K562 (cell line): Measurements from ENCODE around the gene CLDN20. TPM values are rescaled to one million over a fixed set of nuclear protein-coding genes. Genes with fewer than 3 reads are reported as not detected.

Experiments used
- ATAC-seq: fragments of 200-7000 bp; cut with Tn5 transposase; 3 replicates; pipeline ENCODE4 v1.9.1; 2020; ENCODE audit warnings: moderate library complexity
- BruUV-seq: library from RNA; stranded (reverse); fragments of 400-500 nt; replicated peaks from 2 replicates; lab custom pipeline; 2021; lab: Mats Ljungman, UMichigan
- CTCF ChIA-PET: fragments of 300-600 bp; formaldehyde crosslinking; extraction: SDS; loops from one replicate; lab custom pipeline; 2021; ENCODE audit warnings: low intra/inter-chr PET ratio; lab: Yijun Ruan, JAX
- POLR2A ChIA-PET: fragments of 300-600, 350-650 bp; sonication (Branson Sonifier 250); formaldehyde crosslinking; extraction: SDS; loops from one replicate; lab custom pipeline; 2021; ENCODE audit warnings: antibody characterized with exemption, inconsistent platforms; lab: Yijun Ruan, JAX
- DNase-seq, 4 experiments: peaks; one replicate each; pipeline versions ENCODE4 v3.0.0 to v3.0.0-alpha.2; 2011 to 2018; ENCODE audit warnings: low spot score in 3 of 4, mixed read lengths in 3 of 4; ENCODE audit errors: extremely low read depth in 1 of 4
- FAIRE-seq: peaks from 2 replicates; lab custom pipeline; 2011; peaks lifted over from hg19 to GRCh38; lab: Jason Lieb, UNC
- H2AFZ ChIP-seq: 2 replicates; pipeline ENCODE4 v1.6.0; 2011; ENCODE audit warnings: low read depth, low read length, control low read depth, inconsistent platforms
- H3K27ac ChIP-seq: fragments of 200-600 bp; 3 replicates; pipeline ENCODE4 v1.8.0; 2011; ENCODE audit warnings: low read depth, mild to moderate bottlenecking, control low read depth, inconsistent platforms, low read length, moderate library complexity, mixed read lengths; ENCODE audit errors: extremely low read depth
- H3K27me3 ChIP-seq, 2 experiments: fragments of 300-600 bp in 1 of 2; 2 replicates in 1 of 2; 3 replicates in 1 of 2; pipeline versions ENCODE4 v1.6.0 to v1.8.0; 2011; ENCODE audit warnings: inconsistent platforms in 2 of 2, low read length in 2 of 2, mild to moderate bottlenecking in 1 of 2, mixed read lengths in 1 of 2, moderate library complexity in 1 of 2; ENCODE audit not compliant: control insufficient read depth in 2 of 2, insufficient read depth in 2 of 2
- H3K36me3 ChIP-seq: fragments of 300-600 bp; 3 replicates; pipeline ENCODE4 v1.8.0; 2011; ENCODE audit warnings: mild to moderate bottlenecking, low read length, inconsistent platforms; ENCODE audit not compliant: control insufficient read depth, insufficient read depth
- H3K4me1 ChIP-seq, 2 experiments: fragments of 200-600 bp in 1 of 2; replicated peaks in 1 of 2; 2 replicates in 1 of 2; 3 replicates in 1 of 2; pipeline versions ENCODE4 v1.5.1 to v1.8.0; 2011; ENCODE audit warnings: inconsistent platforms in 2 of 2, low read length in 2 of 2, mild to moderate bottlenecking in 1 of 2, mixed read lengths in 1 of 2, moderate library complexity in 1 of 2; ENCODE audit not compliant: control insufficient read depth in 2 of 2, insufficient read depth in 2 of 2
- H3K4me2 ChIP-seq: 2 replicates; pipeline ENCODE4 v1.6.1; 2011; ENCODE audit warnings: low read length, control low read depth, inconsistent platforms, mixed read lengths; ENCODE audit not compliant: insufficient read depth
- H3K4me3 ChIP-seq: fragments of 200-600 bp; sonication (generic), shearing (Covaris generic); 2 replicates; pipeline ENCODE4 v1.5.1; 2016; ENCODE audit warnings: control low read depth, inconsistent platforms
- H3K79me2 ChIP-seq: fragments of 200-600 bp; 3 replicates; pipeline ENCODE4 v1.8.0; 2011; ENCODE audit warnings: low read length, inconsistent platforms; ENCODE audit not compliant: control insufficient read depth, insufficient read depth
- H3K9ac ChIP-seq, 2 experiments: 2 replicates each; pipeline versions ENCODE4 v1.6.0 to v1.6.1; 2011; ENCODE audit warnings: low read depth in 2 of 2, low read length in 2 of 2, control low read depth in 1 of 2, inconsistent platforms in 1 of 2, mild to moderate bottlenecking in 1 of 2, mixed read lengths in 1 of 2; ENCODE audit not compliant: insufficient read depth in 1 of 2
- H3K9me1 ChIP-seq: one replicate; pipeline ENCODE4 v1.6.0; 2011; ENCODE audit warnings: inconsistent platforms, mild to moderate bottlenecking, low read length, moderate library complexity; ENCODE audit not compliant: control insufficient read depth, insufficient read depth
- H3K9me3 ChIP-seq: replicated peaks from 2 replicates; pipeline ENCODE4 v1.5.1; 2011; ENCODE audit warnings: low read depth, low read length, inconsistent platforms; ENCODE audit not compliant: control insufficient read depth, insufficient read depth
- H4K20me1 ChIP-seq: replicated peaks from 2 replicates; pipeline ENCODE4 v1.6.1; 2011; ENCODE audit warnings: low read length, inconsistent platforms, mixed read lengths; ENCODE audit not compliant: control insufficient read depth, insufficient read depth
- BRF1 ChIP-seq: IDR thresholded peaks from 3 replicates; pipeline ENCODE4 v1.6.1; 2011; ENCODE audit warnings: borderline replicate concordance, mild to moderate bottlenecking; ENCODE audit not compliant: insufficient read length; ENCODE audit errors: extremely low read depth
- FOXK1 ChIP-seq: sonication (generic); formaldehyde crosslinking; IDR thresholded peaks from 2 replicates; pipeline ENCODE4 v1.8.0; 2022; ENCODE audit warnings: missing genetic modification reagents, mild to moderate bottlenecking, borderline replicate concordance
- FOXP4 ChIP-seq: sonication (generic); formaldehyde crosslinking; IDR thresholded peaks from 2 replicates; pipeline ENCODE4 v1.8.0; 2022; ENCODE audit warnings: mild to moderate bottlenecking, missing genetic modification reagents, borderline replicate concordance
- L3MBTL2 ChIP-seq: fragments of 450-650 bp; IDR thresholded peaks from 2 replicates; pipeline ENCODE4 v1.6.1; 2016; ENCODE audit warnings: mild to moderate bottlenecking, moderate library complexity
- RCOR1 ChIP-seq, 2 experiments: IDR thresholded peaks; 2 replicates each; pipeline ENCODE4 v1.6.1; 2012; ENCODE audit warnings: low read depth in 2 of 2, low read length in 2 of 2, borderline replicate concordance in 1 of 2, improper control_type of control experiment in 1 of 2
- SMAD2 ChIP-seq: fragments of 150-350 bp; IDR thresholded peaks from 2 replicates; pipeline ENCODE4 v1.6.1; 2014; ENCODE audit warnings: low read depth, mild to moderate bottlenecking, low read length
- TARDBP ChIP-seq: fragments of 450-650 bp; IDR thresholded peaks from 2 replicates; pipeline ENCODE4 v1.6.1; 2016
- ZBTB17 ChIP-seq: fragments of 450-650 bp; formaldehyde crosslinking; IDR thresholded peaks from 2 replicates; pipeline ENCODE4 v1.4.0; 2020; ENCODE audit warnings: mild to moderate bottlenecking
- ZEB2 ChIP-seq: fragments of 450-650 bp; IDR thresholded peaks from 2 replicates; pipeline ENCODE4 v1.6.1; 2016
- ZNF239 ChIP-seq: fragments of 250-450 bp; sonication (Bioruptor Pico); IDR thresholded peaks from 2 replicates; pipeline ENCODE4 v1.4.0; 2020; ENCODE audit warnings: mild to moderate bottlenecking
- ZNF785 ChIP-seq: fragments of 250-450 bp; sonication (Bioruptor Pico); IDR thresholded peaks from 2 replicates; pipeline ENCODE4 v1.4.0; 2020; ENCODE audit warnings: mild to moderate bottlenecking
- WGBS: fragments of 100-300 bp; shearing (Covaris generic); methylation state at CpG from one replicate; pipeline ENCODE4 v1.1.6; 2016; ENCODE audit warnings: low coverage, mixed read lengths; ENCODE audit not compliant: insufficient coverage; ENCODE audit errors: missing lambda C conversion rate; 5-methylcytosine and 5-hydroxymethylcytosine counted together
- in situ Hi-C: fragments of 300-500 bp; cut with MboI; formaldehyde crosslinking; loops from 4 replicates; pipeline ENCODE4 v1.15.0; 2018; ENCODE audit warnings: inconsistent platforms, mixed read lengths
- intact Hi-C: fragments of 100-400 bp; cut with micrococcal nuclease; formaldehyde crosslinking; loops from 2 replicates; pipeline ENCODE4 v1.14.2; 2022
- polyA plus RNA-seq, 8 experiments: library from polyadenylated mRNA; depleted of rRNA in 4 of 8; stranded (reverse) in 5 of 8; unstranded in 3 of 8; fragments of >200 nt; fragmentation: Nextera tagmentation in 2 of 8; fragmentation: Illumina TruSeq in 1 of 8; extraction: Ambion mirVana in 2 of 8; extraction: Trizol in 1 of 8; gene quantifications; 2 replicates each; pipeline versions ENCODE4 v1.2.1 to v1.2.3, GENCODE V29; 2011 to 2014; ENCODE audit warnings: inconsistent platforms in 1 of 8, missing spikeins in 1 of 8
- total RNA-seq, 7 experiments: library from RNA; depleted of rRNA in 6 of 7; stranded (reverse); fragments of >200 nt in 6 of 7; fragmentation: Illumina TruSeq in 2 of 7; extraction: Trizol in 2 of 7; gene quantifications; 2 replicates each; pipeline versions ENCODE4 v1.2.1 to v1.2.3, GENCODE V29; 2011 to 2021; ENCODE audit warnings: low replicate concordance in 1 of 7

The CLDN20 gene
- total and polyA plus RNA-seq, 9 of the 15 experiments (the other 6 are each of a cell fraction or from before 2014, with no cell fraction given), result not detected

- Histone ChIP-seq H3K27me3 (no peaks in the 10 kb centered on the region), H4K20me1 (no peaks in the 10 kb centered on the region), H3K79me2 (no peaks in the 10 kb centered on the region), H3K4me1 (peaks cover 0 to 5% of the 10 kb centered on the region in 2 experiments; a peak in 2 of 5 replicates), H3K4me2 (no peak overlapping the region), H3K9ac (no peak overlapping the region), H3K4me3 (no peak overlapping the region), H3K36me3 (peaks cover 76% of the 10 kb centered on the region), H3K27ac (no peak overlapping the region), H3K9me1 (no peaks in the 10 kb centered on the region), H3K9me3 (no peaks in the 10 kb centered on the region), H2AFZ (no peak overlapping the region)
- ChIA-PET POLR2A (no interaction called here), CTCF (no interaction called here)
- no peak for FAIRE-seq
- no TSS peak for BruUV-seq
- intact Hi-C loops, result no loop called here
- in situ Hi-C loops, result no loop called here
- 81% methylated on average over 1 of the region's 1 CpG for WGBS
- TF ChIP-seq TARDBP (no peak), RCOR1 (IDR thresholded peaks at IDR 0.05; ENCODE audit: borderline replicate concordance in 1 of 2, low read depth in 2 of 2, low read length in 2 of 2) (no peak), ZNF239 (CRISPR knock-in tag) (no peak), L3MBTL2 (no peak), ZEB2 (no peak), FOXP4 (CRISPR knock-in tag) (no peak), ZBTB17 (CRISPR knock-in tag) (no peak), FOXK1 (CRISPR knock-in tag) (no peak), SMAD2 (no peak), ZNF785 (CRISPR knock-in tag) (no peak), BRF1 (no peak)
- ATAC-seq, result no peak
- no peak for DNase-seq
These were observed 10.7 kb downstream of the CLDN20 start for GRCh38 chr6:155274533-155274932.
